Liver (tissue), 9 donors: Measurements from ENCODE around the gene C1GALT1C1L. TPM values are rescaled to one million over a fixed set of nuclear protein-coding genes. Genes with fewer than 3 reads are reported as not detected.
A peak's percentile ranks its signal among the peaks of the same experiment; 100 is the strongest.

Experiments used
- DNase-seq: peaks from one replicate; pipeline ENCODE4 v3.0.0-alpha.2; 2017; ENCODE audit warnings: low spot score
- H3K27ac ChIP-seq, 2 donors: one replicate each; pipeline ENCODE4 v1.7.0; 2013; ENCODE audit warnings: inconsistent platforms in 2 of 2, low read length in 2 of 2, control low read depth in 1 of 2, low read depth in 1 of 2, mild to moderate bottlenecking in 1 of 2
- H3K27me3 ChIP-seq, 4 donors: one replicate each; pipeline versions ENCODE4 v1.6.1 to v1.7.0; 2013; ENCODE audit warnings: low read length in 3 of 4, inconsistent platforms in 1 of 4, mild to moderate bottlenecking in 1 of 4, moderate library complexity in 1 of 4; ENCODE audit not compliant: control insufficient read depth in 4 of 4, insufficient read depth in 4 of 4
- H3K36me3 ChIP-seq, 4 donors: one replicate each; pipeline versions ENCODE4 v1.6.1 to v1.7.0; 2013; ENCODE audit warnings: low read length in 3 of 4, mild to moderate bottlenecking in 3 of 4, low read depth in 1 of 4, moderate library complexity in 1 of 4; ENCODE audit not compliant: control insufficient read depth in 4 of 4, insufficient read depth in 3 of 4
- H3K4me1 ChIP-seq, 4 donors: one replicate each; pipeline versions ENCODE4 v1.6.1 to v1.7.0; 2013; ENCODE audit warnings: low read length in 3 of 4, mild to moderate bottlenecking in 3 of 4, moderate library complexity in 1 of 4; ENCODE audit not compliant: control insufficient read depth in 4 of 4, insufficient read depth in 4 of 4
- H3K4me3 ChIP-seq, 3 donors: one replicate each; pipeline versions ENCODE4 v1.6.1 to v1.7.0; 2013; ENCODE audit warnings: low read length in 3 of 3, control low read depth in 1 of 3, low read depth in 1 of 3, mild to moderate bottlenecking in 1 of 3
- H3K9ac ChIP-seq, 2 donors: one replicate each; pipeline ENCODE4 v1.7.0; 2013; ENCODE audit warnings: low read length in 2 of 2, mild to moderate bottlenecking in 2 of 2, moderate library complexity in 2 of 2, control low read depth in 1 of 2, low read depth in 1 of 2
- H3K9me3 ChIP-seq, 4 donors: one replicate each; pipeline versions ENCODE4 v1.6.1 to v1.7.0; 2013; ENCODE audit warnings: low read length in 3 of 4; ENCODE audit not compliant: control insufficient read depth in 4 of 4
- EGR1 ChIP-seq, 2 donors: IDR thresholded peaks; 2 replicates each; pipeline ENCODE4 v1.6.1; 2016 to 2018; ENCODE audit warnings: antibody characterized with exemption in 2 of 2, low read depth in 2 of 2
- FOXA1 ChIP-seq: IDR thresholded peaks from 2 replicates; pipeline ENCODE4 v1.6.1; 2016; ENCODE audit warnings: antibody characterized with exemption
- FOXA2 ChIP-seq: IDR thresholded peaks from 2 replicates; pipeline ENCODE4 v1.6.1; 2016; ENCODE audit warnings: antibody characterized with exemption
- GABPA ChIP-seq, 2 donors: IDR thresholded peaks in 1 of 2; conservative IDR thresholded peaks in 1 of 2; 2 replicates each; pipeline ENCODE4 v1.6.1; 2016; ENCODE audit warnings: antibody characterized with exemption in 2 of 2, mild to moderate bottlenecking in 1 of 2, moderate library complexity in 1 of 2
- HNF4A ChIP-seq, 2 donors: conservative IDR thresholded peaks; 2 replicates each; pipeline ENCODE4 v1.6.1; 2016; ENCODE audit warnings: antibody characterized with exemption in 2 of 2, mild to moderate bottlenecking in 2 of 2
- HNF4G ChIP-seq: IDR thresholded peaks from 2 replicates; pipeline ENCODE4 v1.6.1; 2016; ENCODE audit warnings: antibody characterized with exemption
- JUND ChIP-seq, 2 donors: IDR thresholded peaks; 2 replicates each; pipeline ENCODE4 v1.6.1; 2016; ENCODE audit warnings: antibody characterized with exemption in 2 of 2
- NR2F2 ChIP-seq: IDR thresholded peaks from 2 replicates; pipeline ENCODE4 v1.6.1; 2016; ENCODE audit warnings: antibody characterized with exemption
- RAD21 ChIP-seq, 2 donors: IDR thresholded peaks; 2 replicates each; pipeline ENCODE4 v1.6.1; 2016; ENCODE audit warnings: antibody characterized with exemption in 2 of 2, mild to moderate bottlenecking in 2 of 2
- RXRA ChIP-seq, 2 donors: IDR thresholded peaks; 2 replicates each; pipeline ENCODE4 v1.6.1; 2017 to 2018; ENCODE audit warnings: antibody characterized with exemption in 2 of 2, mild to moderate bottlenecking in 1 of 2
- SP1 ChIP-seq: IDR thresholded peaks from 2 replicates; pipeline ENCODE4 v1.6.1; 2018; ENCODE audit warnings: antibody characterized with exemption, mild to moderate bottlenecking
- TAF1 ChIP-seq: conservative IDR thresholded peaks from 2 replicates; pipeline ENCODE4 v1.6.1; 2016; ENCODE audit warnings: antibody characterized with exemption, mild to moderate bottlenecking
- YY1 ChIP-seq: IDR thresholded peaks from 2 replicates; pipeline ENCODE4 v1.6.1; 2016; ENCODE audit warnings: antibody characterized with exemption, mild to moderate bottlenecking
- WGBS: extraction: QIAGEN DNeasy Blood & Tissue Kit; methylation state at CpG from one replicate; pipeline ENCODE4 v1.1.7; 2013; 5-methylcytosine and 5-hydroxymethylcytosine counted together
- polyA plus RNA-seq, 2 donors: library from polyadenylated mRNA; stranded (reverse) in 1 of 2; unstranded in 1 of 2; fragments of 200-250 nt in 1 of 2; fragments of >200 nt in 1 of 2; fragmentation: Nextera tagmentation in 1 of 2; extraction: Ambion mirVana in 1 of 2; gene quantifications; one replicate each; pipeline versions ENCODE4 v1.2.1 to v1.2.3, GENCODE V29; 2013 to 2015
- total RNA-seq, 2 donors: library from RNA; depleted of rRNA; stranded (reverse); fragments of >200 nt; gene quantifications; one replicate each; pipeline ENCODE4 v1.2.3, GENCODE V29; 2014
- TF ChIP-seq, protein P1 (sequence below): IDR thresholded peaks from 2 replicates; pipeline ENCODE4 v1.6.1; 2016; ENCODE audit warnings: antibody characterized with exemption
- TF ChIP-seq, protein P2 (sequence below): IDR thresholded peaks from 2 replicates; pipeline ENCODE4 v1.6.1; 2016; ENCODE audit warnings: antibody characterized with exemption
- TF ChIP-seq, protein P3 (sequence below): fragments of 150-350 bp; IDR thresholded peaks from 2 replicates; pipeline ENCODE4 v1.5.1; 2017; ENCODE audit warnings: improper control_type of control experiment, low read depth, low read length; ENCODE audit not compliant: missing input control
- TF ChIP-seq, protein P4 (sequence below): IDR thresholded peaks from 2 replicates; pipeline ENCODE4 v1.6.1; 2016; ENCODE audit warnings: antibody characterized with exemption, mild to moderate bottlenecking
- TF ChIP-seq, protein P5 (sequence below): IDR thresholded peaks from 2 replicates; pipeline ENCODE4 v1.6.1; 2016; ENCODE audit warnings: antibody characterized with exemption
- donor health status: healthy.
- donor health status: healthy.
- donor health status: healthy.
- donor health status: healthy.
- donor health status: healthy.

Gene C1GALT1C1L
- total and polyA plus RNA-seq, 4 donors = 0.07 to 0.33 (median 0.17) TPM; not detected in 1

DNA sequence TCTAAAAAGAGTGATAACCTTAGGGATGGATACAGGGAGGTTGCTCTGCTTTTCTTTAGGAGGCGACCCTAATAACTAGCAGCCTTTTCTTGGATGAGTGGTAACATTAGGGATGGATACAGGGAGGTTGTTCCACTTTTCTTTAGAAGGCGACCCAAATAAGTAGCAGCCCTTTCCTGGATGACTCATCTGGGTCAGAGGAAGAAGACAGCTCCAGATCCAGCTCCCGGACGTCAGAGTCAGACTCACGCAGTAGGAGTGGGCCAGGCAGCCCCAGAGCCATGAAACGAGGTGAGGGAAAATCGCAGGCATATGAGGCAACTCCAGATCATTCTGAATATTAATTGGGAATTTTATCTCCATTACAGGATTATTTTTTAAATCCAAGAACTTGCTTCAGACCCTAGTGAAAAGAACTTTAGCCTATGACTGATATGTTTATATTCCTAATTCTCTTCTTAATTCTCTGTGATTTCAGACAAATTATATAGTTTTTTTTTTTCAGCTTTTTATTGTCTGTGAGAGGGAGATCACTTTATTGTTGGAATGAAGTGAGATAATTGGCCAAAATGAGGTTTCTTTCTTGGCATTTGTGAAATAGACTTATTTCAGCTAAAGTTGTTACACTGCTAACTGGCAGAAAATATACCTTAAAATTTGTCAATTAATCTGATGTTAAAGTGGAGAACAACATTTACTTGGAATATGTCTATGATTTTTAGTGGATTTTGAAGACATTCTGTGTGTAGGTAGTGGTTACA, 31.2 kb upstream of the C1GALT1C1L start:
- Histone ChIP-seq H3K9me3 (no peaks in the 10 kb centered on the region), H3K4me3 (no peak overlapping the region), H3K27ac (no peak overlapping the region), H3K4me1 (no peaks in the 10 kb centered on the region), H3K36me3 (no peaks in the 10 kb centered on the region), H3K9ac (no peak overlapping the region), H3K27me3 (peaks cover 0 to 7% (median 0%) of the 10 kb centered on the region in 4 donors)
- WGBS = 67% methylated on average over 7 of the region's 7 CpGs
- TF ChIP-seq HNF4G (no peak), NR2F2 (no peak), TAF1 (no peak), YY1 (no peak), RXRA (IDR thresholded peaks at IDR 0.05) (no peak), JUND (IDR thresholded peaks at IDR 0.05) (peak; percentile 52 to 84)
- DNase-seq = no peak

DNA sequence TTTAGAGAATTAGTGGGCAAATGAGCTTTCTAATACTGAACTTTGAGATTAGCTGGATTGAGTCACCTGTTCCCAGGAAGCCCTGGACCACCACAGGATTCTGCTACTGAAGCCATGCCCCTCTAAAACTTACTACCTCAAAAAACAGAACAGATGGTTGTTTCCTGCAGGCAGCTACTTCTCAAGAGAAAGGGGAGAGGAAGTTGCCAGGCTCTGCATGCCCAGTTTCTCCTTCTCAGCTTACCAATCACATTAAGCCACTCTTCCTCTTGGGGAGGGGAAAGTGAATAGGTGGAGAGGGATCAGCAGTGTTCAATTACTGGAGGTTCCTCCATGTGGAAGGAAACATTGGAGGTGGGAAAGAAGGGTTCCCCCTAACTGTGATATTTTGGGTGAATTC, 24.9 kb upstream of the C1GALT1C1L start:
- Histone ChIP-seq H3K27me3 (peaks cover 0 to 7% (median 0%) of the 10 kb centered on the region in 4 donors), H3K27ac (no peak overlapping the region), H3K9ac (no peak overlapping the region), H3K36me3 (no peaks in the 10 kb centered on the region), H3K4me3 (no peak overlapping the region), H3K4me1 (no peaks in the 10 kb centered on the region), H3K9me3 (no peaks in the 10 kb centered on the region)
- TF ChIP-seq FOXA1 (no peak), NR2F2 (no peak), EGR1 (IDR thresholded peaks at IDR 0.05; ENCODE audit: low read depth in 2 of 2) (no peak), HNF4G (no peak), GABPA (IDR thresholded peaks at IDR 0.05 in 1 of 2, conservative IDR thresholded peaks at IDR 0.05 in 1 of 2) (no peak), SP1 (no peak), HNF4A (conservative IDR thresholded peaks at IDR 0.05) (no peak), FOXA2 (no peak), RAD21 (IDR thresholded peaks at IDR 0.05) (no peak), RXRA (IDR thresholded peaks at IDR 0.05) (no peak), TAF1 (no peak)
- TF ChIP-seq, protein P1, sequence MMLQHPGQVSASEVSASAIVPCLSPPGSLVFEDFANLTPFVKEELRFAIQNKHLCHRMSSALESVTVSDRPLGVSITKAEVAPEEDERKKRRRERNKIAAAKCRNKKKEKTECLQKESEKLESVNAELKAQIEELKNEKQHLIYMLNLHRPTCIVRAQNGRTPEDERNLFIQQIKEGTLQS = no peak
- TF ChIP-seq, protein P2, sequence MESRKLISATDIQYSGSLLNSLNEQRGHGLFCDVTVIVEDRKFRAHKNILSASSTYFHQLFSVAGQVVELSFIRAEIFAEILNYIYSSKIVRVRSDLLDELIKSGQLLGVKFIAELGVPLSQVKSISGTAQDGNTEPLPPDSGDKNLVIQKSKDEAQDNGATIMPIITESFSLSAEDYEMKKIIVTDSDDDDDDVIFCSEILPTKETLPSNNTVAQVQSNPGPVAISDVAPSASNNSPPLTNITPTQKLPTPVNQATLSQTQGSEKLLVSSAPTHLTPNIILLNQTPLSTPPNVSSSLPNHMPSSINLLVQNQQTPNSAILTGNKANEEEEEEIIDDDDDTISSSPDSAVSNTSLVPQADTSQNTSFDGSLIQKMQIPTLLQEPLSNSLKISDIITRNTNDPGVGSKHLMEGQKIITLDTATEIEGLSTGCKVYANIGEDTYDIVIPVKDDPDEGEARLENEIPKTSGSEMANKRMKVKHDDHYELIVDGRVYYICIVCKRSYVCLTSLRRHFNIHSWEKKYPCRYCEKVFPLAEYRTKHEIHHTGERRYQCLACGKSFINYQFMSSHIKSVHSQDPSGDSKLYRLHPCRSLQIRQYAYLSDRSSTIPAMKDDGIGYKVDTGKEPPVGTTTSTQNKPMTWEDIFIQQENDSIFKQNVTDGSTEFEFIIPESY = no peak
- TF ChIP-seq, protein P3, sequence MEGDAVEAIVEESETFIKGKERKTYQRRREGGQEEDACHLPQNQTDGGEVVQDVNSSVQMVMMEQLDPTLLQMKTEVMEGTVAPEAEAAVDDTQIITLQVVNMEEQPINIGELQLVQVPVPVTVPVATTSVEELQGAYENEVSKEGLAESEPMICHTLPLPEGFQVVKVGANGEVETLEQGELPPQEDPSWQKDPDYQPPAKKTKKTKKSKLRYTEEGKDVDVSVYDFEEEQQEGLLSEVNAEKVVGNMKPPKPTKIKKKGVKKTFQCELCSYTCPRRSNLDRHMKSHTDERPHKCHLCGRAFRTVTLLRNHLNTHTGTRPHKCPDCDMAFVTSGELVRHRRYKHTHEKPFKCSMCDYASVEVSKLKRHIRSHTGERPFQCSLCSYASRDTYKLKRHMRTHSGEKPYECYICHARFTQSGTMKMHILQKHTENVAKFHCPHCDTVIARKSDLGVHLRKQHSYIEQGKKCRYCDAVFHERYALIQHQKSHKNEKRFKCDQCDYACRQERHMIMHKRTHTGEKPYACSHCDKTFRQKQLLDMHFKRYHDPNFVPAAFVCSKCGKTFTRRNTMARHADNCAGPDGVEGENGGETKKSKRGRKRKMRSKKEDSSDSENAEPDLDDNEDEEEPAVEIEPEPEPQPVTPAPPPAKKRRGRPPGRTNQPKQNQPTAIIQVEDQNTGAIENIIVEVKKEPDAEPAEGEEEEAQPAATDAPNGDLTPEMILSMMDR = no peak
- TF ChIP-seq, protein P4, sequence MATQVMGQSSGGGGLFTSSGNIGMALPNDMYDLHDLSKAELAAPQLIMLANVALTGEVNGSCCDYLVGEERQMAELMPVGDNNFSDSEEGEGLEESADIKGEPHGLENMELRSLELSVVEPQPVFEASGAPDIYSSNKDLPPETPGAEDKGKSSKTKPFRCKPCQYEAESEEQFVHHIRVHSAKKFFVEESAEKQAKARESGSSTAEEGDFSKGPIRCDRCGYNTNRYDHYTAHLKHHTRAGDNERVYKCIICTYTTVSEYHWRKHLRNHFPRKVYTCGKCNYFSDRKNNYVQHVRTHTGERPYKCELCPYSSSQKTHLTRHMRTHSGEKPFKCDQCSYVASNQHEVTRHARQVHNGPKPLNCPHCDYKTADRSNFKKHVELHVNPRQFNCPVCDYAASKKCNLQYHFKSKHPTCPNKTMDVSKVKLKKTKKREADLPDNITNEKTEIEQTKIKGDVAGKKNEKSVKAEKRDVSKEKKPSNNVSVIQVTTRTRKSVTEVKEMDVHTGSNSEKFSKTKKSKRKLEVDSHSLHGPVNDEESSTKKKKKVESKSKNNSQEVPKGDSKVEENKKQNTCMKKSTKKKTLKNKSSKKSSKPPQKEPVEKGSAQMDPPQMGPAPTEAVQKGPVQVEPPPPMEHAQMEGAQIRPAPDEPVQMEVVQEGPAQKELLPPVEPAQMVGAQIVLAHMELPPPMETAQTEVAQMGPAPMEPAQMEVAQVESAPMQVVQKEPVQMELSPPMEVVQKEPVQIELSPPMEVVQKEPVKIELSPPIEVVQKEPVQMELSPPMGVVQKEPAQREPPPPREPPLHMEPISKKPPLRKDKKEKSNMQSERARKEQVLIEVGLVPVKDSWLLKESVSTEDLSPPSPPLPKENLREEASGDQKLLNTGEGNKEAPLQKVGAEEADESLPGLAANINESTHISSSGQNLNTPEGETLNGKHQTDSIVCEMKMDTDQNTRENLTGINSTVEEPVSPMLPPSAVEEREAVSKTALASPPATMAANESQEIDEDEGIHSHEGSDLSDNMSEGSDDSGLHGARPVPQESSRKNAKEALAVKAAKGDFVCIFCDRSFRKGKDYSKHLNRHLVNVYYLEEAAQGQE = no peak
- TF ChIP-seq, protein P5, sequence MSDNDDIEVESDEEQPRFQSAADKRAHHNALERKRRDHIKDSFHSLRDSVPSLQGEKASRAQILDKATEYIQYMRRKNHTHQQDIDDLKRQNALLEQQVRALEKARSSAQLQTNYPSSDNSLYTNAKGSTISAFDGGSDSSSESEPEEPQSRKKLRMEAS = no peak
- DNase-seq = no peak
